Mesenteric fat pad (tissue), 1 donor: ENCODE data around the gene EPSTI1. TPM values are rescaled to one million over a fixed set of nuclear protein-coding genes. Genes with fewer than 3 reads are reported as not detected.
"Not testable (repeated sequence)": the region's sequence is repeated elsewhere in the genome, so short reads cannot be mapped to it uniquely, and the experiment has no call there.

Experiments
- DNase-seq: peaks from one replicate; pipeline ENCODE4 v3.0.0-alpha.2; 2020; ENCODE audit warnings: low spot score
- total RNA-seq: library from RNA; stranded (reverse); fragmentation: NEBNext Ultra II Directional; extraction: Animal tissue kit (Norgen Biotek cat#: 25700); gene quantifications from one replicate; pipeline ENCODE4 v1.2.1, GENCODE V29; 2021
- donor health status: DM: yes; HTN: yes; CAD: no.

The EPSTI1 gene
- total RNA-seq, 1 donor from 2014 or later = 18.2 TPM

DNA sequence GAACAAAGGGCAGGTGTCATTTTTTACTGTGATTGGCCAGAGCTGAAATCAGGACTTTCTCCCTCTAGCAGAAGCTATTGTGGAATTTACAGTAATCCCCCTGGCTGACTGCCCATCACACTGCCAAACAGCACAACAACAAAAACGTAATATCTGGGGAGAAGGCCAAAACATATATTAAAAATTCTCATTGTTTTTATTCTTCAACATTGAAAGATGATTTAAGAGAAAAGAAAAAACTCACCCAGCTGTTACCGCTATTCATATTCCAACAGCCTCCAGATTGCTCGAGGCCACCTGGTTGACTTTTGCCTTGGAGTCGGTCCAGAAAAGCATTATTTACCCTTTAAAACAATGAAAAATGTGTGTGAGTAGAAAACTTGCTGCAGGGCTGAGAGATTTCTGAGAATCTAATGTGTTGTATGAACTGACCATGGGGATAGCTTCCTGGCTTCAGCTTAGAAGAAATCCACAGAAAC is 97.2 kb downstream of the EPSTI1 start:
- DNase-seq = no peak

DNA sequence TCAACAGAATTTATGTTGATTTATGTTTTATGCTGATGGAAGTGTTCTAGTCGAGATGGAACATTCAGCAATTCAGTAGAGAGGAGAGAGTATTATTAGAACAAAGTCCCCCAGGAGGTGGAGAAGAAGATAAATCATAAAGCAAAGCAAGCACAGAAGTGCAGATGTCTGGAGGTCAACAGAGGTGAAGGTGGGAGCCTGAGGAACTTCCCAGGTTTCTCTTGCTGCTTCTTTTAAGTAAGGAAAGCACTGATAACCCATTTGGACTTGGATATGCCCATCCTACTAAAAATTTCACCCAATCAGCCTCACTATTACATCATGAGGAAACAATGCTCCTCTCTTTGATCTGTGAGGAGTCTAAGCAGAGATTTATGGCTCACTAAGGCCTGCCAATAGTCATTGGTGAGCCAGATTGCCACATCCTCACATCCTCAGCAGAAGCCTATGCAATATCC is 98.8 kb downstream of the EPSTI1 start:
- no peak for DNase-seq

DNA sequence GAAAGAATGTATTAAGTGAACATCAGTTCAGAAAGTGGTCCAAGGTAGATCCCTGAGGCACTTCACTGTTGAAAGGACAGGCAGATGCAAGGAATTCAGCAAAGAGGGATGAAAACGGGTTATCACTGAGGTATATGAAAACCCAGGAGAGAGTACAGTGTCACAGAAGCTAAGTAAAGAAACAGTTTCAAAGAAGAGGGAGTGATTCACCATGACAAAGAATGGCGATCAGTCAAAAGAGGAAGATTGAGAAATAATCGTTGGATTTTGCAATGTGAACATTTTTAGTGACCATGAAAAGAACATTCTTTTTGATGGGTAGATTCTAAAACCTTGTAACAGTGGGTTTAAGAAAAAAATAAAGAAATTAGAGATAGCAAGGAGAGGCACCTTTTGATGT is 99.3 kb downstream of the EPSTI1 start:
- DNase-seq = no peak

DNA sequence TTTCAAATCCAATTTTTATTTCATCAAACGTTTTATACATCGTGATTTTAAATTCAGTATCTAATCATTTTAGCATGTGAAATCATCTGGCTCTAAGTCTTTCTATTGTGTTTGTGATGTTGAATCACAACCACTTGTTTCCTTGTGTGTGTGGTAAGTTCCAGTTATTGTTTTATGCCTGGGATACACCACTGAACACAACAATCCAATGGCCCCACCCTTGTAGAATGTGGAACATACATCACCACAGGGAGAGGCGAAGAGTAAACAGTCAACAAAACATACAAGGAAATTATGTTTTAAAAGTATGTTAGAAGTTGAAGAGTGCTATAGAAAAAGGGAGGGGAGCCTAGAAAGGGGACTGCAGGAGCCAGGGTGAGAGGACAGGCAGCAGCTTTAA is 100.5 kb downstream of the EPSTI1 start:
- no peak for DNase-seq

- no peak for DNase-seq
Measured at GRCh38 chr13:42885325-42885724, 106.7 kb downstream of the EPSTI1 start.

DNA sequence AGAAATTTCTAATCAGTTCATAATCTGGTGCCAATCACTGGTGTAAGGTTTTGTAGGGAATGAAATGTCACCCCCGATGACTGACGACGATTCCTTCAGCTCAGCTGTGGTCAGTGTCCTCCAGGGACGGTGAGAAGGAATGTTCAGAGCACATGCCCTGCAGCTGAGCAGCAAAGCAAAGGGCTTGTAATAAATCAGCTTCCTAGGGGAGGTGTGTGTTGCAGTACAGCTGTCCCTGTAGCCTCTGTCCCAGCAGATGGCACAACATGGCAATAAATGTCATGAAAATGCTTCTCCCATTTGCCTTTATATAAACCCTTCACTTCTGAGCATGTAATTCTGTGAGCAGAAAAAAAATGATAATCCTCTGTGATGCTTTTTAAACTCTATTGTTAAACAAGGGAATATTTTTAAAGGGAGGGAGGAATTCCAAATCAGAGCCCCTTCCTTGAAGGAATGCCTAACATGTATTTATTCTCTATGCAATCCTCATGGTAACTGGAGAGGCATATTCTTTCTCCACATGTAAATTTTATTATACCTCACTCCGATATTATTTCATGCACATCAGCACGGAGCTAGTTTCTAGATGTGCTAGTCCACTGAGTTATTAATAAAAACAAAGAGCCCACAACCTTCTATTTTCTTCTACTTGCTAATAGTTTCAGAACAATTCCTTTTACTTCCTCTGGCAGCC is 108.1 kb downstream of the EPSTI1 start:
- no peak for DNase-seq

GRCh38 chr13:42883142-42883541 is 108.9 kb downstream of the EPSTI1 start:
- DNase-seq = no peak

- no peak for DNase-seq
Measured at GRCh38 chr13:42880056-42880605, 111.9 kb downstream of the EPSTI1 start.

DNA sequence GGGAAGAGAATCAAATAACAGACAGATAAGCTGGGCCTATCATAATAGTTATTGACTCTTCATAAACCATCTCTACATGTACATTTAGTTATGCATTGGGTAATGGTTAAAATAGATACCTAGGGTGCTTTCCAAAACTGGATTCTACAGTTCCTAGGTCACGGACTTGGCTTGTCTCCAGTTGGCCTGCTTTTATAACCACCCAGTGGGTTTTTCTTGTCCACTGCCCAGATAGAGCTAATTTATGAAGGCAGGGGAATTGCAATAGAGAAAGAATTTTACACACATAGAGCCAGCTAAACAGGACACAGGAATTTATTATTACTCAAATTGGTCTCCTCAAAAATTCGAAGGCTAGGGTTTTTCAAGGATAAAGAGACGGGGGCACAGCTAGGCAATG is 113.3 kb downstream of the EPSTI1 start:
- no peak for DNase-seq

DNA sequence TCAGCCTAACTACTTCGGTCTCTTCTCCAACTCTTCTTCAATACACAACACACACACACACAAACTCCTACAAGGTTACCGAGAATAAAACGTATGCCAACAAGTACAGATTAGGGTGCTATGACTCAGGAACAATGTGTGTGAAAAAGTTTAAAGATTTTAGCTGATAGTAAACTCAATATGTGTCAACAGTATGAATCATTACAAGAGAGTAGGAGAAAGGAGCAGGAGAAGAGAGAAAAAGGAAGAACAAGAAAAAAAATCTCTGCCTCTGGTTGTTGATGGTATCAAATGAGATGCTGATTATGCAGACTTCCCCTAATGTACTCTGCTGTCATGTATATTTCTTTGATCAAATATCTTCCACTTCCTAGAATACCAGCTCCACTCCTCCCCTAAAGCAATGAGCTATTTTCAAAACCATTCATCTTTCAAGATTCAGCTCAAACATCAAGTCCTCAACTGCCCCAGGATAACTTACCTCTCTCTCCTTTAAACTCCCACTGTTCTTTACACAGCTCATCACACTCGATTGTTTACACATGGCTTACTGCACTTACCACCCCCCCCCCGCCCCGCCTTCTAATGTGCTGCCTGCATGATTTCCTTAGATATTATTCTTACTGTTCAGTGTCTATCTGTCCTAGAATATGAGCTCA is 115.0 kb downstream of the EPSTI1 start:
- DNase-seq = no peak

DNA sequence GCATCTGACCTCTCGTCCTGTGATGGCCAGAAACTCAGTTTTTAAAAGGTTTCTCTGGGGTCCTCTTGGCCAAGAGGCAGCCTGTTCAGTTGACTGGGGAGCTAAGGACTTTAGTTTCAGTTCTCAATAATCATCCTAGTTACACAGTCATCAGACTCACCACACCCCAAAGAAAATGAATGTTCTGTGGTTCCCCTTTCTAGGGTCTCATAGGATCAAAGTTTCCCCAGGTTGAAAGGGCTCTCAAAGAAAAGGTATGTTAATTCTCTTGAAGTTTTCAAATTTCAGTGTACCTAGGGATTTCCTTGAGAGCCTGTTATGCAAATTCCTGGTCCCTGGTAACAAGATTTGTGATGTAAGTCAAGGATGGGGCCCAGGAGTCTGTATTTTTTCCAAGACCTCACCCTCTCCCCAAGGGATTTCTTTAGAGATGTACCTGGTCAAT is 115.7 kb downstream of the EPSTI1 start:
- no peak for DNase-seq

- DNase-seq = no peak
Measured at GRCh38 chr13:42875475-42876269, 116.4 kb downstream of the EPSTI1 start.

- DNase-seq = no peak
Measured at GRCh38 chr13:42874221-42874620, 117.8 kb downstream of the EPSTI1 start.

DNA sequence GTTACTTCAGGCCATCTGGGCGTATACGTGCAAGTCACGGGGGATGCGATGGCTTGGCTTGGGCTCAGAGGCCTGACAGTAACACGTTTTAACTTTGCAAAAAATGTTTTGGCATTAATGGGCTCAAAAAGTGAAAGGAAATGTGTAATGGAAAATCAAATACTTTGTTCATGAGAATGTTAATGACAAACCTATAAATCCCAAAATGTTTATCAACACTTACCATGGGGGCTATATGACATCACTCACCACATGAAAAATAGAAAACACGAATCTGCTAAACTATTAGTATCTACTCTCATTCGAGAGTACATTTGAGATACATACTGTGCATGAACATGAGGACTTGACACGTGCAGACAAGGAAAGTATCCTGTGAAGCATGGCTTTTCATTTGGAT is 119.0 kb downstream of the EPSTI1 start:
- DNase-seq = no peak

GRCh38 chr13:42867232-42867631 is 124.8 kb downstream of the EPSTI1 start:
- DNase-seq = no peak

DNA sequence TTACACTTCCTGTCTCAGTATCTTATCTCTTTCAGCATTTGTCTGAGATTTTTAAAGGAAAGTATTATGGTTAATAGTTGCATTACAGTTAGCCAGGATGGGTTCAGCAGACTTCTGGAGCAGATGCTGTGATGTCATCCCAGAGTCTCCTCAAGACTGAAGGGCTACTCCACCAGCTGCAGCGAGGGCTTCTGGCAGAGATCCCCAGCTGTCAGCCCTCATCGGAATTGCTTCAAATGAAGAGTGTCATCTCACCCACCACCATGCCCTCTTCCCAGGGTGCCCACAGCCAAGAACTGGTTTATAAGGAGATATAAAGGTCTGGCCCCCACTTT is 126.3 kb downstream of the EPSTI1 start:
- DNase-seq = no peak

DNA sequence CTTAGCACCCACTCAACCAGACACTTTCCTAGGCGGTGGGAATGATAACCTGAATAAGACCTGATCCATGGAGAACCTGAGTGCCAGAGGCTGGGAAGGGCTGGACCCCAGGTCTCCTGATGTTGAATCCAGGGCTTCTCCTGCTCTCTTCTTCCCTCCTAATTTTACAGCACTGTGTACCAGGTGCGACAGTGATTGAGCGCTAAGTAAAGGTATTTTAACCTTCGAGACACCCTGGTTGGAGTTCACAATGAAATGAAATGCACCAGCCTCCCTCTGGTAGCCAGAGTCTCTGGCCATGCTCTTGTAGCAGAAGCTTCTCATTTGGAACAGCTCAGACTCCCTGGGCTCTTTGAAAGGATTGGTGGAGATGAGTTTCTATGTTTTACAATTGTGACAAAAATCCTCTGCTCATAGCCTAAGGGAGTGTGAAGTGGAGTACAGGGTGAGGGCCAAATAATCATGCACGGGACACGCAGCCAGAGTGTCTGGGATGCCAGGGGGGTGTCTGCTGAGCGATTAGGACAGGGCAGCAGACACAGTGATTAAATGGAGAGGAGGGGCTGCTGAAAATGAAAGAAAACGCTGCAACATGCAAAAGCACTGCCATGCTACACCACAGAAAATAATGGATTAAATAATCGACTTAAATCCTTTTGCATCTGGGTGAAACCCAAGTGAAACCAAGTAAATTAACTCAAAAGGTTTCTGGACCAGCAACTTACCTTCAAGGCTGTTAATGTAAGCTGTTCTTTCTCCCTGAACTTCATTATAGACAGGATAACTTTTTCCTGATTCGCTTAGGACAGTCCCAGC is 126.9 kb downstream of the EPSTI1 start:
- no peak for DNase-seq

DNA sequence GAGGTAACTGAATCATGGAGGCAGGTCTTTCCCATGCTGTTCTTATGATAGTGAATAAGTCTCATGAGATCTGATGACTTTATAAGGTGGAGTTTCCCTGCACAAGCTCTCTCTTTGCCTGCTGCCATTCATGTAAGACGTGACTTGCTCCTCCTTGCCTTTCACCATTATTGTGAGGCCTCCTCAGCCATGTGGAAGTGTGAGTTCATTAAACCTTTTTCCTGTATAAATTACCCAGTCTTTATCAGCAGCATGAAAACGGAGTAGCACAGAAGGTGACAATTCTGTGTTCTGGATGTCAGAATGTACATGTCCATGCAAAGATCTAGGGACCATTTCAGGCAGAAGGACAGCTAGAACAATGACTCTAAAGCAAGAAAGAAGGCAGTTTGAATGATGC is 129.7 kb downstream of the EPSTI1 start:
- not testable (repeated sequence) for DNase-seq

- DNase-seq = no peak
Measured at GRCh38 chr13:42860485-42860884, 131.6 kb downstream of the EPSTI1 start.

GRCh38 chr13:42859760-42860159 is 132.3 kb downstream of the EPSTI1 start:
- DNase-seq = no peak

GRCh38 chr13:42855410-42855809 is 136.6 kb downstream of the EPSTI1 start:
- DNase-seq = no peak
